Left lobe of liver (tissue), 2 donors: ENCODE data around the gene SLC38A8. TPM values are rescaled to one million over a fixed set of nuclear protein-coding genes. Genes with fewer than 3 reads are reported as not detected.
A peak's percentile ranks its signal among the peaks of the same experiment; 100 is the strongest.

Experiments used
- ATAC-seq: fragments of 200-7000 bp; cut with Tn5 transposase; one replicate; pipeline ENCODE4 v1.9.1; 2020; ENCODE audit warnings: mild to moderate bottlenecking, moderate library complexity
- DNase-seq: peaks from one replicate; pipeline ENCODE4 v3.0.0-alpha.2; 2020; ENCODE audit warnings: low spot score
- total RNA-seq: library from RNA; stranded (reverse); gene quantifications from one replicate; pipeline ENCODE4 v1.2.1, GENCODE V29; 2021
- donor health status: DM: no; HTN: no; CAD: no; lungs with moderate emphysema.
- donor health status: DM: no; HTN: yes; CAD: no.

The SLC38A8 gene
- total RNA-seq, 1 donor from 2014 or later: not detected

DNA sequence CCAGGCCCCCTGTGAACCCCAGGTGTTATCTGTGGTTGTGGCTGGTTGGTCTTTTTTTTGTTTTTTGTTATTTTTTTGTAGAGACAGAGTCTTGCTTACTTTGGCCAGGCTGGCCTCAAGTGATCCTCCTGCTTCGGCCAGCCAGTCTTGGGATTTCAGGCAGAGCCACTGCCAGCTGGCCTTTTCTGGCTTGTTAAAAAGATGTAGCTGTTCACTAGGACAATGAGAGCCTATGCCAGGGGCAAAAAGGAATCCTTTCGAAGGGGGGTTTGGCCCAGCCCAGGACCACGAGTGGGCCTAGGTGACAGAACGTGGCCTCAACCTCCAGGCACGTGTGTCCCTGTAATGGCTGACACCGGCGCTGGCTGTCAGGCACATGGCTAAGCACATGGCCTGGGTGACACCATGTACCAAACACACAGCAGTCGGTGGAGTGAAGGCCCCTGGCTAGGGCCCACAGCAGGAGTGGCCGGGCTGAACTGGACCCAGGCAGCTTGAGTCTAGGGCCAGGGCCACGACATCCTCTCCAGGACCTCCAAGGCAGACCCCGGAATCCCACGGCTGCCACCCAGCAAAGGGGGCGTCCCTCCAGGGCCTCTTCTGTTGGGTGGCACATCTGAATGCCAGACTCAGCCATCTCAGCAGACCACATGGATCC is 6.9 kb upstream of the SLC38A8 start:
- DNase-seq (no peak), ATAC-seq (no peak)

DNA sequence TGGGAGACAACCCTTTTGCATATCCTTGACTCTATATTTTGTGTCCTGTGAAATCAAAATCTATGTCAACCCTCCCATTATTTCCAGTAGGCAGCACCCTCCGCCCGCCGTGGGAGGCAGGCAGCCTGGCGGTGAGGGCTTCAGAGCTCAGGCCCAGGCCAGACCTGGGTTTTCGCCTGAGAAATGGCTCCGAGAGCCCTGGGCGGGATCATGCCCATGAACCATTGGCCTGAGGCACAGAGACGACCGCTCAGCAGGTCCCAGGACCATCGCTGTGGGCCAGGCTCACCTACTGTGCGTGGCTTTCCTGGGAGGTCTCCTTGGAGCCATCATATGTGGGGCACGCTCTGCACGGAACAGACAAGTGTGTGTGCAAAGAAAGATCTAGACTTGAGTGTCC is 6.3 kb upstream of the SLC38A8 start:
- no peak for DNase-seq
- no peak for ATAC-seq

DNA sequence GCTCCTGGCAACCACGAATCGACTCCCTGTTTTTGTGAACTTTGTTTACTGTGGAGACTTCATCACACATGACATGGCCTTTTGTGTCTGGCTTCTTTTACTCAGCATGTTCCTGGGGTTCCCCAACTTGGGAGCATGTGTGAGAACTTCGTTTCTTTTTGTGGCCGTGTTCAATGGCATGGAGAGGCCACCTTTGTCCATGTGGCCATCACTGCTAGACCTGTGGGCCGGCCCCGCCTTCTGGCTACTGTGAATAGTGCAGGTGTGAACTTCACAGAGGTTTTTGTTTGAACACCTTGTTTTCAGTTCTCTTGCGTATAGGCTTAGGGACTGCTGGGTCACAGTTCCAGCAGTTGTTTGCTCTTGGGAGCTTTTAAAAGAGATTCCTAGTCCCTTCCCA is 5.7 kb upstream of the SLC38A8 start:
- ATAC-seq: peak; percentile 36

DNA sequence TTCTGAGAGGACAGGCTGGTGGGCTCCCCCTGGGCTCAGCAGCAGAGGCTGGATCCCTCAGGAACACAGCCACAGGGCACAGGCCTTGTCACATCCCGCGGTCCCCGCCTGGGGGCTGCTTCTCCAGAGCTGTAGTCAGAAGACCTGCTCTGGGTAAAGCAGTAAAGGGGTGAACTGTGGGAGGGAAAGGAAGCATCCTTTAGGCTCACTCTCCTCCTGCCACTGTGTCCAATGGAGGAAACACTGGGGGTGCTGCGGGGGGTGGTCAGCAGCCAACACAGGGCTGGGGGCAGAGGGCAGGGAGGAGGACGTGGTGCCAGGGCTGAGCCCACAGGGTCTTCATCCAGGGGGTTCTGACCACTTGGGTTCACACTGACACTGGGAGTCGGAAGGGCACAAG is 5.0 kb upstream of the SLC38A8 start:
- DNase-seq (no peak), ATAC-seq (no peak)

More for the DNA sequence above, 5.7 kb upstream of the SLC38A8 start:
- no peak for DNase-seq

DNA sequence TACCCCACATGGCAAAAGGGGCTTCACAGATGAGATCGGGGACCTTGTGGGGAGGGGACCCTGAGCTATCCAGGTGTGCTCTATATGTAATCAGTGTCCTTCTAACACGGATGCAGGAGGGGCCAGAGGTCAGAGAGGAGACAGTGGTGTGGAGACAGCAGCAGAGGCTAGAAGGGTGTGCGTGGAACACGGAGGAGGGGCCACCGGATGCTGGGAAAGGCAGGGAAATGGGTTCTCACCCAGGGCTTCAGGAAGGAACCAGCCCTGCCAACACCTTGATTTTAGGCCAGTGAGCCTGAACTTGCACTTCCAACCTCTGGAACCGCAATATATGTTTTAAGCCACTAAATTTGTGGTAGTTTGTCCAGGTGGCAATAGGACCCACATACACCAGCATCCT is 4.6 kb upstream of the SLC38A8 start:
- no peak for ATAC-seq
- no peak for DNase-seq

DNA sequence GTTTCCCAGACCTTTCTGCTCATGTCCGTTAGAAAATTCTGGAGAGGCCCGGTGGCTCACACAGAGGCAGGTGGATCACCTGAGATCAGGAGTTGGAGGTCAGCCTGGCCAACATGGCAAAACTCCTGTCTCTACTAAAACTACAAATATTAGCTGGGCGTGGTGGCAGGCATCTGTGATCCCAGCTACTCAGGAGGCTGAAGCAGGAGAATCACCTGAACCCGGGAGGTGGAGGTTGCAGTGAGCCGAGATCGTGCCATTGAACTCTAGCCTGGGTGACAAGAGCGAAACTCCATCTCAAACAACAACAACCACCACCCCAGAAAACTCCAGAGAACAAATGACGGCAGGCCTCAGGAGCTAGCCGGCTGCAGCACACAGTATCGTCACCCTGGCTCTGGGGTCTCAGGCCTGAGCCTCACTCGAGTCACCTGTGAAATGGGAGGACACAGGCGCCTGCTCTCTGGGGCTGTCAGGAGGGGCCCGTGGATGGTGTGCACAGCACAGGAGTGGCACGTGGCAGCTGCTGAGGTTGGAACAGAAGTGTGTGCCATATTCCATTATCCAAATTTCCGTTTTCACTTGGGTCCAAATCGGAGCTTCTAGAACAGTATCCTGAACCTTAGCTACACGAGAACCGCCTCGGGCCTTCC is 3.3 kb upstream of the SLC38A8 start:
- DNase-seq (no peak), ATAC-seq (no peak)

DNA sequence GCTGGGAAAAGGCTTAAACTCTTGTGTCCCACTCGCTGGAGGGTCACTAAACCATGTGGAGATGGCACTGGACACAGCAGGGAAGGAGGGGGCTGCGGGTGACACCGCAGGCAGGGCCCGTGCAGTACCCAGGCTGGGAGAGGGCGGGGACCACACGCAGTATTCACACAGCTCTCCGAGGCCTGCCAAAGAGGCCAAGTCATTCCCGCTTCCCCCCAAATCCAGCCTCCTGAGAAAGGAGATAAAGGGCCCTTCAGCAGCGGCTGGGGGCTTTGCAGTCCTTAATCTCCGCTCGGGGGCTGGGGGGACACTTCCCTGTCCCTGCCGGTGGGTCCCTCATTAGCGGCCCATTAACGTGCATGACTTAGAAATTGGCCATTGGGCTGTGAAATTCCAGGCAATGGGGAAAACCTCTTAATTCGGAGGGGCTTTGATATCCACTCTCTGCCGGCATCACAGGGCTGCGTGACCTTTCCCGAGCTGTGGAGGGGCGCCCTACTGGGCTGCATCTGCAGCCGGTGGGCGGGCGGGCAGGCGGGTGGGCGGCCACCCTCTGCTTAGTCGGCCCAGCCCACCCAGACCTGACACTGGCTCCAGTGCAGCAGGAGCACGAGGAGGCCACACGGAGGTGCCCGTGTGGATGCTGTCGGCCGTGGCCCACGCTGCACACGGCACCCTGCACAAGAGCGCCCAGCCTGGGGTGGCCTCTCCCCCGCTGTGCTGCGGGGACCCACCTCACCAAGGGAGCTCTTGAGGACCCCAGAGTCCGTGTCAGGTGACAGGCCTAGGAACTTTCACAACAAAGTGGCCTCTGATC is 2.6 kb upstream of the SLC38A8 start:
- ATAC-seq: no peak
- DNase-seq: no peak

DNA sequence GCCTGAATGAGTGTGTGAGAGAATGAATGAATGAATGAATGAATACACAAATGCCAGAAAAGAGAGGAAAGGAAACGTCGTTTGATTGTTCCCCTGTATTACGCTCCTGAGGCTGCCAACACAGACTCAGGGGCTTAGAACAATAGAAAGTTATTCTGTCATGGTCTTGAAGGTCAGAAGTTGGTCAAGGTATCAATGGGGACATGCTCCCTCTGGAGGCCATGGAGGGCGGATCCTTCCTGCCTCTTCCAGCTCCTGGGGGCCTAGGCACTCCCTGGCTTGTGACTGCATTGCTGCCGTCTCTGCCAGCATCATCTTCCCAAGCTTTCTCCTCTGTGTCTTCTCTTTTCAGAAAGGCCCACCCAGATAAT is 1.5 kb upstream of the SLC38A8 start:
- ATAC-seq: peak; percentile 67
- no peak for DNase-seq

DNA sequence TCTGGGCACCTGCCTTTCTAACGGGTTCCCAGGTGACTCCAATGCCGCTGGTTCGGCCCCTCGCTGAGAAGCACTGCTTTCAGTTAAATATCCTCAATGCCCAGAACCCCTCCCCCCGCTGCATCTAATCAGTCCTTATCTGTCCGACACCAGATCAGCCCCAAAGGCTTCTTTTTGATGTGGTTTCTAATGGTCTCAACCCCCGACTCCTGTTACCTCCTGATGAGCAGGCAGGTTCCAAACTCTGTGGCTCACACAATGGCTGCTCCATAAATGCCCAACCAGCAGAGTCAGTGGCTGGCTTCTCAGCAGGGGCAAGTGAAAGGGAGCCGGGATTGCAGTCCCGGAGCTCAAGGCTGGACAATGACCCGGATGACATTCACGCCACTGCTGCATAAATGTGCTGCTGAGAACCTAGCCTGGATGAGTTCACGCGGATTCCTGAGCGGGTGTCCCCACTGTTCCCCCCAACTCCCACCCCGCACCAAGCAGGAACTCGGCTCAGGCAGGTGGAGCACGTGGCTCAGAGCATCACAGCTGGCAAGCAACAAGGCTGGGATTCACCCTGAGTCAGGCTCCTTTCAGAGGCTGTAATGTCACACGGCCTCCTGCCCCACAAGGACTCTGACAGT is 1.0 kb upstream of the SLC38A8 start:
- ATAC-seq (no peak), DNase-seq (no peak)

DNA sequence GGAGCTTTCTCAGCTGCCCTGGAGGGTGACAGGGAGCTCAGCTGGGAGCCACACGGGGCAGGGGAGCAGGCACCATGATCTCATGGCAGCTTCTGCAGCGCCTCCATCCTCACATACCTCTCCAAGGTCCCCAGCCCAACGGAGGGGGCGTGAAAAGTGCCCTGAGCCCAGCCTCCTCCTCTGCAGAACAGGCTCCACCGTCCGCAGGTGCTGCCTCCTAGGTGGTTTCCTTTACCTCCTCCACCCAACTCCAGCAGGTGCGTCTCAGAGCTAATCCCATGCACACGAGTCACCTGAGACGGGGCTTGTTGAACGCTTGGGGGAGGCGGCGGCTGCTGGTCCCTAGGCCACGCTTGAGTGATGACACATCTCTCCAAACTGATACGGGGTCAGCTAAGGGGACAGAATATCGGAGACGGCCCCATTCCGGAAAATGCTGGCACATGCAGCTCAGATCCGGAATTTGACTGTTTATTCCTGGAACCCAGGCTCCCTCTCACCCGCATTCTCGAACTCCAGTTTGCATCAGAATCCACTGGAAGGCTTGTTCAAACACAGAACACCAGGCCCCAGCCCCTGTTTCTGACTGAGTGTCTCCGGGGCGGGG is 387 bp upstream of the SLC38A8 start:
- ATAC-seq (no peak), DNase-seq (no peak)

DNA sequence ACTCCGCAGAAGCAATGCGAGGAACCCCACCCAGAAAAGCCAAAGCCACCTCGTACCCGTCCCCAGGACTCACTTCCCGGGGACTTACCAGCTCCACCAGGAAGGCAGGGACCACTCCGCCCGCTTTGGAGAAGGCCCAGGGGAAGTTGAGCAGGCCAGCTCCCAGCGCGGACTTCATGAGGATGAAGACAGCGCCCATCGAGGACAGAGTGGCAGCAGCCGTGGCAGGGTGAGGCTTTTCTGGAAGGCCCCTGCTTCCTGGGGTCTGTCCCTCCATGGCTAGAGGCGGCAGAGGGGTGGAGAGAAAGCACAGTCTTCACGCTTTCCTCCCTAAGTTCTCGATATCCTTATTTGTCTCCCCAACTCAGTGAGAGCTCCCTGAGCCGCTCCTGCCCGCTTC is 714 bp downstream of the SLC38A8 start:
- no peak for DNase-seq
- ATAC-seq: no peak

DNA sequence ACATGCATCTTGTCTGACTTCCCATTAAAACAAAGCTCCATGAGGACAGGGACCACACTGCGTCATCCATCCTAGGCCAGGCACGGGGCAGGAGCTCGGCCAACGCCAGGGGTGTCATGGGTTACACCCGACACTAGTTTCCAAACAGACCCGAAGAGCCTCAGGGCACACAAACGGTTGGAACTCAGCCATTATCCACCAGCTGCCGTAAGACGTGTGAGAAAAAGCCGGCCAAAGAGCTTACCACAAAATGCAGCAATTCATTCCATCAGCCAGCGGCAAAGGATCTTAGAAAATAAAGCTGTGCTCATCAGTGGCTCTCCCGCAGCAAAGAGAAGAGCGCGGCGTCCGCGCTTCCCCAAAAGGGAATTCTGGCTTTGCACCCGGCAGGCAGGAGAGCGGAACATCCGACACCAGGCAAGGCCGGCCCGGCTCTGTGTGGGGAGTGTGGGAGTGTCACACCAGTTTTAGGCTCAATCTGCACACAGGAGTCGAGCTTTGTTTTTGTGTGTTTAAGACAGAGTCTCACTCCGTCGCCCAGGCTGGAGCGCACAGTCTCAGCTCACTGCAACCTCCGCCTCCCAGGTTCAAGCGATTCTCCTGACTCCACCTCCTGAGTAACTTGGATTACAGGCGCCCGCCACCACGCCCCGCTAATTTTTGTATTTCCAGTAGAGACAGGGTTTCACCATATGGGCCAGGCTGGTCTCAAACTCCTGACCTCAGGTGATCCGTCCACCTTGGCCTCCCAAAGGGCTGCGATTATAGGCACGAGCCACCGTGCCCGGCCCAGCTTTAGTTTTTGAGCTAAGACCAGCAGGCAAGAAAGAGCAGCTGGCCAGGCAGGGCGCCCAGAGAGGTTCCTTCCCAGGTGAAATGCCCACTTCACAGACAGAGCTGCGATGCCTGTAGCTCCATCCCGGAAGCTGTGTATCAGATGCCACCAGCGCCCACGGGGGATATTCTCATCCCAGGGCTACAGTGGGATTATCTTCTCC is 1.5 kb downstream of the SLC38A8 start:
- ATAC-seq (no peak), DNase-seq (no peak)

DNA sequence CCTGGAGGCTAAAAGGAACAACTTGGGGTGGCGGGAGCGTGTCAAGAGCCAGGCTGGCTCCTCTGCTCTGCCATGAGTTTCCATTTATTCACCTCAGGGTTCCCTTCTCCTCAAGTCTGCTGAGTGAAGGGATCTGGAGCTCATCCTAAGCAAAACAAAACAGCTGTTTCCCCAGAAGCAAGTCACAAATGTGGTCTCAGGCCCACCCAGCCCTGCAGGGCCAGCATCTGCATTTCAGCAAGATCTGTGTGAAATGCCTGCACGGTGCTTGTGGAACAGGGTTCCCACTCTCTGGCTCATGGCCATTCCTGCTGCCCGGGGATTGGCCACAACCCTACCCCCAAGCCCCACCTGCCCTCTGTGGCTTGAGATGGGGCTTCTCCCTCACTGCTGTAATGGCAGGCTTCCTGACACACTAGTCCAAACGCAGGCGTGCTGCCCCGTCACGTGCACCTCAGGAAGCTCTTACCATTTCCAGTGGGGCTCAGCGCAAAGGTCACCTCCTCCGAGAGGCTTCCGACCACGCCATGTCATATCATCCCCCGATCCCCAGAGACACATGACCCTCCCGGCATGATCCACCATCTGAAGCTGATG is 2.3 kb downstream of the SLC38A8 start:
- ATAC-seq (no peak), DNase-seq (no peak)

DNA sequence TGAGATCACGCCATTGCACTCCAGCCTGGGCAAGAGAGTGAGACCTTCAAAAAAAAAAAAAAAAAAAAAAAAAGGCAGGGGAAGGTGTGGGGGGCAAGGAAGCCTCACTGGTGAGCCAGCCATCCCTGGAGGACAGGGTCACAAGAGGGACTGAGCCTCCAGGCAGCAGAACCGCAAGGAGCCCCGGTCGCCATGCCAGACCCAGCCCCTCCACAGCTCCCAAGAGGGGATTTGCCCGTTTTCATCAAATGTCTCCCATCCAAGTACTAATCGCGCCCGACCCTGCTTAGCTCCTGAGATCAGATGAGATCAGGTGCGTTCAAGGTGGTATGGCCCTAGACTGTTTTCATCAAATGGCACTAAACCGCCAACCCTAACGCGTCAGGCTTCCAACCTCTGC is 2.9 kb downstream of the SLC38A8 start:
- DNase-seq (no peak), ATAC-seq (no peak)

DNA sequence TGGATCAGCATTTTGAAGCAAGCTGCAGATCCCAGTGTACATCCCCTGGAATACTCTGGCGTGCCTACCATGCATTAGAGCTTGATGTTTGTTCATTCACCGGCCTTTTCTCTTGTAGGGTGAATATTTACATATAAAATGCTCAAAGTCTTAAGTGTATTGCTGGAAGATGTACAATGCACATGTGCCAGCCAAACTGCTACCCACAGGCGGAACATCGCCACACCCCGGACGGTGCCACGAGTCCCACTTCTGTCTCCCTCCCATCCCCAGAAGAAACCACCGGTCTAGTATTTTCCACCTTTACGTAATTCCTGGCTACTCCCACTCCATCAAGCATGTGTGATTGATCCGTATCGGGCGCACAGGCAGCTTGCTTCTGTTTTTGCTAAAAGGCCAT is 4.1 kb downstream of the SLC38A8 start:
- DNase-seq (no peak), ATAC-seq (no peak)

DNA sequence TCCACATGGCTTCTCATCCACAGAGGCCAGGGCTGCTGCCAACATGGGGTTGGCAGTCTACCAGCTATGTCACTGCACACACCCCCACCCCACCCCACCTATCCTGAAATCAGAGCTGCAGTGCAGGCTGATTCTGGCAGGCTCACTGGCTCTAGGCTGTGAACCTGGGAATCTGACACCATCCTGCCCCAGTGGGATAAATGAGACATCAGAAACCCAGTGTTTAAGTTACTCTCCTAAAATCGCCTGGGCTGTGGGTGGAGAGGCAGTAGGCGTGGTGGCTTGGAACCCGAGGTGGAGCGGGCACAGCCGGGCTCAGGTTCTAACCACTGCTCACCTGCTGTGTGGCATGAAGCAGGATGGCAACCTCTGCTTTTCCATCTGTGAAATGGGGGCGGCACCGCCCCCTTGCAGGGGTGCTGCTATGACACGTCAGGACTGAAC is 5.6 kb downstream of the SLC38A8 start:
- DNase-seq: no peak
- no peak for ATAC-seq

DNA sequence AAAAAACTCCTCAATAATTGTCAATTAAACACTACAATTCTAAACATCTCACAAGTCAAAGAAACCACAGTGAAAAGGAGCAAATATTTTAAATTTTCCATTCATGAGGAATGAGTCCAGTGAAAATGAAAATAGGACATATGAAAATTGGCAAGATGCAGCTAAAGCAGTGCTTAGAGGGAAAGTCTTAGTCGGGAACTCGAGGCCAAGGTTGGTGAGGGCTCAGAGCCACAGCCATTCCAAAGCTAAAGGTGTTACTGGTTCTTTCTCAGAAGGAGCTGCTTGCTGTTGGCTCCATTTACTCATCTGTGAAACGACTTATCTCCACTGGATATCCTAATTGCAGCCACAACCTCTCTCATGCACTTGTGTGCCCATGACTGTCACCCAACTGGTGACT is 6.5 kb downstream of the SLC38A8 start:
- no peak for ATAC-seq
- DNase-seq: no peak

DNA sequence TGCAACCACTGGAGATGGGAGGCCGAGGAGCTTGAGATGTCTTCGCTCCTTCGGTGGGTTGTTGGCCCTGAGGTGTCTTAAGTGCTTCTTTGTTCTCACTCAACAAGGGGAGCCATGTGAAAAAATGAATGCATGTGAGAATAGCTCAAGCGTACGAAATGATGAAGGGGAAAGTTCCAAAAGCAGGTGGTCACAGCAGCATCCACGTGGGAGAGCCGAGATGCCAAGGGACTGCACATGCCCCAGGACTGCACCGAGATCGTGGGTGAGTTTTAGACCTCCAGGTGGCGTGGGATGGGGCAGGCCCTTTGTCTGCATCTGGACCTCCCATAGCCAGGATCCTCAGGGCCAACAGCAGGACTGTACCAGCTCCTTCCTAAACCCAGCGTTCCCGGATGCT is 8.1 kb downstream of the SLC38A8 start:
- no peak for ATAC-seq

More for the DNA sequence above, 8.1 kb downstream of the SLC38A8 start:
- DNase-seq: no peak
